HS-27A (cell line): ENCODE measurements around the gene ESRRG.
"Not testable (repeated sequence)": the region's sequence is repeated elsewhere in the genome, so short reads cannot be mapped to it uniquely, and the experiment has no call there.

ENCODE experiments used
- DNase-seq: peaks from one replicate; pipeline ENCODE4 v3.0.0-alpha.2; 2012; ENCODE audit warnings: low read depth, missing footprints

The ESRRG gene

GRCh38 chr1:216563087-216563486 lies 160.1 kb downstream of the ESRRG start:
- no peak for DNase-seq

- DNase-seq = no peak
These were observed 160.8 kb downstream of the ESRRG start for GRCh38 chr1:216562383-216562782.

- no peak for DNase-seq
These were observed 162.7 kb downstream of the ESRRG start for GRCh38 chr1:216560527-216560926.

- no peak for DNase-seq
These were observed 163.9 kb downstream of the ESRRG start for GRCh38 chr1:216559359-216559758.

GRCh38 chr1:216555653-216556052 lies 167.6 kb downstream of the ESRRG start:
- no peak for DNase-seq

- no peak for DNase-seq
These were observed 168.3 kb downstream of the ESRRG start for GRCh38 chr1:216554934-216555333.

GRCh38 chr1:216553766-216554165 lies 169.5 kb downstream of the ESRRG start:
- DNase-seq = no peak

GRCh38 chr1:216553040-216553439 lies 170.2 kb downstream of the ESRRG start:
- DNase-seq = no peak

- DNase-seq = no peak
These were observed 173.4 kb downstream of the ESRRG start for GRCh38 chr1:216549796-216550195.

GRCh38 chr1:216542741-216543140 lies 180.5 kb downstream of the ESRRG start:
- no peak for DNase-seq

- no peak for DNase-seq
These were observed 181.0 kb downstream of the ESRRG start for GRCh38 chr1:216542263-216542662.

- no peak for DNase-seq
These were observed 187.5 kb downstream of the ESRRG start for GRCh38 chr1:216535751-216536150.

GRCh38 chr1:216535059-216535458 lies 188.2 kb downstream of the ESRRG start:
- no peak for DNase-seq

GRCh38 chr1:216533776-216534175 lies 189.5 kb downstream of the ESRRG start:
- no peak for DNase-seq

- no peak for DNase-seq
These were observed 190.9 kb downstream of the ESRRG start for GRCh38 chr1:216532251-216532798.

- DNase-seq = no peak
These were observed 191.7 kb downstream of the ESRRG start for GRCh38 chr1:216531263-216532239.

GRCh38 chr1:216529851-216530250 lies 193.4 kb downstream of the ESRRG start:
- not testable (repeated sequence) for DNase-seq

- DNase-seq = no peak
These were observed 194.4 kb downstream of the ESRRG start for GRCh38 chr1:216528816-216529215.

- no peak for DNase-seq
These were observed 199.6 kb downstream of the ESRRG start for GRCh38 chr1:216523449-216524190.

GRCh38 chr1:216523043-216523442 lies 200.2 kb downstream of the ESRRG start:
- no peak for DNase-seq

GRCh38 chr1:216521477-216521876 lies 201.8 kb downstream of the ESRRG start:
- DNase-seq = no peak

GRCh38 chr1:216518844-216519627 lies 204.2 kb downstream of the ESRRG start:
- no peak for DNase-seq
